Neural progenitor cell (in vitro differentiated cells): ENCODE measurements around the gene GPR161. TPM values are rescaled to one million over a fixed set of nuclear protein-coding genes. Genes with fewer than 3 reads are reported as not detected.

Source experiments
- DNase-seq: peaks from one replicate; pipeline ENCODE4 v3.0.0-alpha.2; 2016; ENCODE audit warnings: low spot score
- H2AFZ ChIP-seq: fragments of 200-600 bp; sonication (generic); replicated peaks from 2 replicates; pipeline ENCODE4 v1.6.1; 2016; ENCODE audit warnings: antibody characterized with exemption
- H3F3A ChIP-seq: fragments of 200-600 bp; sonication (generic); 2 replicates; pipeline ENCODE4 v1.6.1; 2016; ENCODE audit warnings: antibody characterized with exemption, low read depth
- H3K27ac ChIP-seq: fragments of 200-600 bp; sonication (generic); 2 replicates; pipeline ENCODE4 v1.5.1; 2016; ENCODE audit warnings: mild to moderate bottlenecking
- H3K27me3 ChIP-seq: fragments of 200-600 bp; sonication (generic); 2 replicates; pipeline ENCODE4 v1.6.1; 2016; ENCODE audit warnings: mild to moderate bottlenecking, moderate library complexity
- H3K36me3 ChIP-seq: fragments of 200-600 bp; sonication (generic); 2 replicates; pipeline ENCODE4 v1.5.1; 2016
- H3K4me1 ChIP-seq: fragments of 200-600 bp; sonication (generic); 2 replicates; pipeline ENCODE4 v1.6.1; 2016; ENCODE audit warnings: mixed run types
- H3K4me2 ChIP-seq: fragments of 200-600 bp; sonication (generic); 2 replicates; pipeline ENCODE4 v1.6.1; 2016
- H3K4me3 ChIP-seq: fragments of 200-600 bp; sonication (generic); 2 replicates; pipeline ENCODE4 v1.5.1; 2016
- H3K79me2 ChIP-seq: fragments of 200-600 bp; sonication (generic); 2 replicates; pipeline ENCODE4 v1.6.1; 2016; ENCODE audit warnings: low read depth
- H3K9ac ChIP-seq: fragments of 200-600 bp; sonication (generic); 2 replicates; pipeline ENCODE4 v1.6.1; 2016
- H3K9me3 ChIP-seq: fragments of 200-600 bp; sonication (generic); 2 replicates; pipeline ENCODE4 v1.5.1; 2016; ENCODE audit warnings: low read depth
- H4K20me1 ChIP-seq: fragments of 200-600 bp; sonication (generic); 2 replicates; pipeline ENCODE4 v1.6.1; 2016; ENCODE audit warnings: low read depth
- H3K27ac Mint-ChIP-seq: 3 replicates; pipeline ENCODE4 v1.8.0; 2021; ENCODE audit warnings: mixed read lengths
- H3K27me3 Mint-ChIP-seq: 2 replicates; pipeline ENCODE4 v1.8.0; 2022; ENCODE audit warnings: low read depth, mild to moderate bottlenecking, inconsistent platforms, moderate library complexity, mixed read lengths; ENCODE audit not compliant: insufficient read depth
- H3K36me3 Mint-ChIP-seq: 3 replicates; pipeline ENCODE4 v1.8.0; 2021; ENCODE audit warnings: mixed read lengths
- H3K4me1 Mint-ChIP-seq: 3 replicates; pipeline ENCODE4 v1.8.0; 2021; ENCODE audit warnings: mixed read lengths
- H3K4me3 Mint-ChIP-seq: 3 replicates; pipeline ENCODE4 v1.8.0; 2021; ENCODE audit warnings: mild to moderate bottlenecking, moderate library complexity, mixed read lengths
- H3K9me3 Mint-ChIP-seq: 3 replicates; pipeline ENCODE4 v1.8.0; 2020; ENCODE audit warnings: mixed read lengths
- EZH2 ChIP-seq: fragments of 200-600 bp; sonication (generic); IDR thresholded peaks from 2 replicates; pipeline ENCODE4 v1.6.1; 2017; ENCODE audit warnings: antibody characterized with exemption, mild to moderate bottlenecking, moderate library complexity
- EZH2phosphoT487 ChIP-seq: fragments of 200-600 bp; sonication (generic); IDR thresholded peaks from 2 replicates; pipeline ENCODE4 v1.6.1; 2017; ENCODE audit warnings: antibody characterized with exemption
- total RNA-seq: library from RNA; depleted of rRNA; stranded (reverse); fragments of >200 nt; gene quantifications from 2 replicates; pipeline ENCODE4 v1.2.3, GENCODE V29; 2015; ENCODE audit warnings: low replicate concordance
- TF ChIP-seq, protein P1 (sequence below): fragments of 200-600 bp; sonication (generic); IDR thresholded peaks from 2 replicates; pipeline ENCODE4 v1.5.1; 2017; ENCODE audit warnings: antibody characterized with exemption, mild to moderate bottlenecking

The GPR161 gene
- total RNA-seq, 1 donor from 2014 or later: 21.1 TPM

DNA sequence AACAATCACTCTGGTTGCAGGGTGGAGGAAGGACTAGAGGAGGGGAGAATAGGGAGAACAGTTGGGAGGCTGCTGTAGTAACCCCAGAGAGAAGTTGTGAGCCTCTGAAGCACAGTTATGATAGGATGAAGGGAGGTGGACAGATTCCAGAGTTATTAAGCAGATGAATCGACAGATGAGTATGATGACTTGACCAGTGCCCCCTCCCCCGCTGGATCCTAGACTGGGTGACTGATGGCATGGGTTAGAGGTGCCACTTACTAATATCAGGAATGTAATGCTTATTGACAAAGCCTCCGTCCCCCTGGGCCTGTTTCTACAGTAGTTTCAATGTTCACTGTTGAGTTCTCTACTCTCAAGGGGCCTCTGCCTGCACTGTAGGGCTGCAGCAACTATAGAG lies 28.0 kb upstream of the GPR161 start:
- H3K27ac Mint-ChIP-seq: no peak overlapping the region
- H3K9me3 ChIP-seq: no peaks in the 10 kb centered on the region
- H4K20me1 ChIP-seq: no peaks in the 10 kb centered on the region
- no peaks in the 10 kb centered on the region for H3K36me3 ChIP-seq
- H3K4me2 ChIP-seq: no peak overlapping the region
- H3F3A ChIP-seq: no peaks in the 10 kb centered on the region
- H3K4me3 Mint-ChIP-seq: no peak overlapping the region
- no peaks in the 10 kb centered on the region for H3K27me3 ChIP-seq
- H3K9ac ChIP-seq: no peak overlapping the region
- no peaks in the 10 kb centered on the region for H3K36me3 Mint-ChIP-seq
- peaks cover 10% of the 10 kb centered on the region for H3K9me3 Mint-ChIP-seq
- H3K27ac ChIP-seq: no peak overlapping the region
- TF ChIP-seq EZH2phosphoT487 (no peak), EZH2 (no peak)
- TF ChIP-seq, protein P1, sequence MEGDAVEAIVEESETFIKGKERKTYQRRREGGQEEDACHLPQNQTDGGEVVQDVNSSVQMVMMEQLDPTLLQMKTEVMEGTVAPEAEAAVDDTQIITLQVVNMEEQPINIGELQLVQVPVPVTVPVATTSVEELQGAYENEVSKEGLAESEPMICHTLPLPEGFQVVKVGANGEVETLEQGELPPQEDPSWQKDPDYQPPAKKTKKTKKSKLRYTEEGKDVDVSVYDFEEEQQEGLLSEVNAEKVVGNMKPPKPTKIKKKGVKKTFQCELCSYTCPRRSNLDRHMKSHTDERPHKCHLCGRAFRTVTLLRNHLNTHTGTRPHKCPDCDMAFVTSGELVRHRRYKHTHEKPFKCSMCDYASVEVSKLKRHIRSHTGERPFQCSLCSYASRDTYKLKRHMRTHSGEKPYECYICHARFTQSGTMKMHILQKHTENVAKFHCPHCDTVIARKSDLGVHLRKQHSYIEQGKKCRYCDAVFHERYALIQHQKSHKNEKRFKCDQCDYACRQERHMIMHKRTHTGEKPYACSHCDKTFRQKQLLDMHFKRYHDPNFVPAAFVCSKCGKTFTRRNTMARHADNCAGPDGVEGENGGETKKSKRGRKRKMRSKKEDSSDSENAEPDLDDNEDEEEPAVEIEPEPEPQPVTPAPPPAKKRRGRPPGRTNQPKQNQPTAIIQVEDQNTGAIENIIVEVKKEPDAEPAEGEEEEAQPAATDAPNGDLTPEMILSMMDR: no peak
- H3K4me3 ChIP-seq: no peak overlapping the region
- H2AFZ ChIP-seq: no peak overlapping the region
- DNase-seq: no peak
- no peaks in the 10 kb centered on the region for H3K4me1 Mint-ChIP-seq
- H3K79me2 ChIP-seq: no peaks in the 10 kb centered on the region
- peaks cover 4% of the 10 kb centered on the region for H3K27me3 Mint-ChIP-seq
- no peaks in the 10 kb centered on the region for H3K4me1 ChIP-seq

DNA sequence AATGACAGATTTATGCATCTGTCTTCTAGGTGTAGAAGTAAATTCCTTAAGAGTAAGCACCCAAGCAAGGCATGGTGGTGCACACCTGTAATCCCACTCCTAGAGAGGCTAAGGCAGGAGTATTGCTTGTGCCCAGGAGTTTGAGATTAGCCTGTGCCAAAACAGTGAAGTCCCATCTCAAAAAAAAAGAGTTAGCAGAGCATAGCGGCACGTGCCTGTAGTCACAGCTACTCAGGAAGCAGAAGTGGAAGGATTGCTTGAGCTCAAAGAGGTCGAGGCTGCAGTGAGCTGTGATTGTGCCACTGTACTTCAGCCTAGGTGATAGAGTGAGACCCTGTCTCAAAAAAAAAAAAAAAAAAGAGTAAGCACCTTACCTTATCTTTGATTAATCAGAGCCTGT lies 26.9 kb upstream of the GPR161 start:
- Mint-ChIP-seq H3K4me3 (no peak overlapping the region), H3K9me3 (peaks cover 13% of the 10 kb centered on the region), H3K27ac (no peak overlapping the region), H3K4me1 (no peaks in the 10 kb centered on the region), H3K36me3 (no peaks in the 10 kb centered on the region), H3K27me3 (peaks cover 4% of the 10 kb centered on the region)
- no peak overlapping the region for H3K4me3 ChIP-seq
- no peak overlapping the region for H3K9ac ChIP-seq
- no peak overlapping the region for H2AFZ ChIP-seq
- no peak overlapping the region for H3K27ac ChIP-seq
- no peak for DNase-seq
- no peak overlapping the region for H3K4me2 ChIP-seq
- no peaks in the 10 kb centered on the region for H4K20me1 ChIP-seq
- no peaks in the 10 kb centered on the region for H3F3A ChIP-seq
- H3K27me3 ChIP-seq: no peaks in the 10 kb centered on the region
- no peaks in the 10 kb centered on the region for H3K36me3 ChIP-seq
- H3K9me3 ChIP-seq: no peaks in the 10 kb centered on the region
- H3K4me1 ChIP-seq: no peaks in the 10 kb centered on the region
- TF ChIP-seq EZH2phosphoT487: no peak
- TF ChIP-seq, protein P1: no peak
- no peak for TF ChIP-seq EZH2
- H3K79me2 ChIP-seq: no peaks in the 10 kb centered on the region

DNA sequence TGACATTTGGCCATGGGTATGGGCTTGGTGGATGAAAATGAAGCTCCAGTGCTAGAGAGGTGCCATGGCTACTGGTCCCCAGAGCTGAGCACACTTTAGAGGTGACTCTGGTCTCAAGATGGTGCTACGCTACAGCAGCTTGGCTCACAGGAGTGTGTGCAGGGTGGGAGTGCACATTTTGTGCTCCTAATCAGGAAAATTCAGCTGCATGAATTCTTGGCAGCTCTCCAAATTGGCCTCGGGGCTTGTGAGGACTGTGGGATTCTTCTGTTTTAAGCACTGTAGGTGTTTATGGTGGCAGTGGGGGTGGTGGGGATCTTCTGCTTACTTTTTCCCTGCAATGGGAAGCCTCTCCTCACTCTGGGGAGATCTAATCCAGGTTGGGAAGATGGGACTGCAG lies 24.7 kb upstream of the GPR161 start:
- no peaks in the 10 kb centered on the region for H4K20me1 ChIP-seq
- H3K27me3 ChIP-seq: no peaks in the 10 kb centered on the region
- H3K9me3 ChIP-seq: no peaks in the 10 kb centered on the region
- H3K36me3 ChIP-seq: no peaks in the 10 kb centered on the region
- H3K9ac ChIP-seq: no peak overlapping the region
- H3K36me3 Mint-ChIP-seq: no peaks in the 10 kb centered on the region
- H3F3A ChIP-seq: no peaks in the 10 kb centered on the region
- peaks cover 4% of the 10 kb centered on the region for H3K27me3 Mint-ChIP-seq
- no peak overlapping the region for H3K4me3 ChIP-seq
- no peak overlapping the region for H3K4me3 Mint-ChIP-seq
- H3K9me3 Mint-ChIP-seq: peaks cover 28% of the 10 kb centered on the region
- H3K4me2 ChIP-seq: no peak overlapping the region
- H3K4me1 Mint-ChIP-seq: no peaks in the 10 kb centered on the region
- no peak overlapping the region for H2AFZ ChIP-seq
- no peak overlapping the region for H3K27ac ChIP-seq
- no peak for DNase-seq
- TF ChIP-seq EZH2phosphoT487 (no peak), EZH2 (no peak)
- TF ChIP-seq, protein P1: no peak
- H3K27ac Mint-ChIP-seq: no peak overlapping the region
- no peaks in the 10 kb centered on the region for H3K79me2 ChIP-seq
- H3K4me1 ChIP-seq: no peaks in the 10 kb centered on the region

DNA sequence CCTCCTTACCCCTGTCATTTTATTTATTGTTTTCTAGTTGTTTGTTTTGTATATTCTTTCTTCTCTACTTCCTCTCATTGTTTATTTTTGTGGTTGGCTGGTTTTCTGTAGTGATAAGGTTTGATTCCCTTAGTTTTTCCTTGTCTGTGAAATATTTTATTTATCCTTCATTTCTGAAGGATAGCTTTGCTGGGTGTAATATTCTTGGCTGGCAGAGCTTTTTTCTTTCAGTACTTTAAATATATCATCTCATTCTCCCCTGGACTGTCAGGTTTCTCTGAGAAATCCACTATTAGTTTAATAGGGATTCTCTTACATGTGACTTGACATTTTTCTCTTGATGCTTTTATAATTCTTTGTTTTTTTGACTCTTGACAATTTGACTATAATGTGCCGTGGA lies 23.2 kb upstream of the GPR161 start:
- H3K27ac Mint-ChIP-seq: no peak overlapping the region
- no peak overlapping the region for H3K4me3 Mint-ChIP-seq
- Histone ChIP-seq H4K20me1 (no peaks in the 10 kb centered on the region), H3K79me2 (no peaks in the 10 kb centered on the region), H3K27ac (no peak overlapping the region), H3K4me3 (no peak overlapping the region), H2AFZ (no peak overlapping the region), H3K36me3 (no peaks in the 10 kb centered on the region), H3K9me3 (no peaks in the 10 kb centered on the region), H3K4me2 (no peak overlapping the region), H3K9ac (no peak overlapping the region), H3F3A (no peaks in the 10 kb centered on the region), H3K27me3 (no peaks in the 10 kb centered on the region), H3K4me1 (no peaks in the 10 kb centered on the region)
- peaks cover under 1% of the 10 kb centered on the region for H3K27me3 Mint-ChIP-seq
- H3K36me3 Mint-ChIP-seq: no peaks in the 10 kb centered on the region
- TF ChIP-seq EZH2 (no peak), EZH2phosphoT487 (no peak)
- TF ChIP-seq, protein P1: no peak
- H3K9me3 Mint-ChIP-seq: peaks cover 30% of the 10 kb centered on the region
- DNase-seq: no peak
- no peaks in the 10 kb centered on the region for H3K4me1 Mint-ChIP-seq
